ENCODE results near the gene NR3C2. TPM values are rescaled to one million over a fixed set of nuclear protein-coding genes. Genes with fewer than 3 reads are reported as not detected.

Gene NR3C2
- polyA plus RNA-seq, 1 of the 3 experiments (the other 2 are of a cell fraction), result 0.02 TPM

- no peak for TF ChIP-seq TEAD4 (IDR thresholded peaks at IDR 0.05; ENCODE audit: borderline replicate concordance, insufficient read depth)
- no peak for TF ChIP-seq EP300 (IDR thresholded peaks at IDR 0.05; ENCODE audit: borderline replicate concordance in 1 of 2, low read depth in 1 of 2, low read length in 1 of 2)
- TF ChIP-seq PBX3 (IDR thresholded peaks at IDR 0.05), result no peak
- no peak for TF ChIP-seq CHD2 (IDR thresholded peaks at IDR 0.05; ENCODE audit: low read length, partially characterized antibody)
- no peak for TF ChIP-seq TCF12 (IDR thresholded peaks at IDR 0.05)
- TF ChIP-seq, protein P1, sequence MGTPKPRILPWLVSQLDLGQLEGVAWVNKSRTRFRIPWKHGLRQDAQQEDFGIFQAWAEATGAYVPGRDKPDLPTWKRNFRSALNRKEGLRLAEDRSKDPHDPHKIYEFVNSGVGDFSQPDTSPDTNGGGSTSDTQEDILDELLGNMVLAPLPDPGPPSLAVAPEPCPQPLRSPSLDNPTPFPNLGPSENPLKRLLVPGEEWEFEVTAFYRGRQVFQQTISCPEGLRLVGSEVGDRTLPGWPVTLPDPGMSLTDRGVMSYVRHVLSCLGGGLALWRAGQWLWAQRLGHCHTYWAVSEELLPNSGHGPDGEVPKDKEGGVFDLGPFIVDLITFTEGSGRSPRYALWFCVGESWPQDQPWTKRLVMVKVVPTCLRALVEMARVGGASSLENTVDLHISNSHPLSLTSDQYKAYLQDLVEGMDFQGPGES (IDR thresholded peaks at IDR 0.05; ENCODE audit: low read depth, low read length), result no peak
- no peak for TF ChIP-seq POLR2AphosphoS5 (IDR thresholded peaks at IDR 0.05; ENCODE audit: low read depth, low read length)
Observed at GRCh38 chr4:148299337-148299736, 142.9 kb downstream of the NR3C2 start (continued).

DNA sequence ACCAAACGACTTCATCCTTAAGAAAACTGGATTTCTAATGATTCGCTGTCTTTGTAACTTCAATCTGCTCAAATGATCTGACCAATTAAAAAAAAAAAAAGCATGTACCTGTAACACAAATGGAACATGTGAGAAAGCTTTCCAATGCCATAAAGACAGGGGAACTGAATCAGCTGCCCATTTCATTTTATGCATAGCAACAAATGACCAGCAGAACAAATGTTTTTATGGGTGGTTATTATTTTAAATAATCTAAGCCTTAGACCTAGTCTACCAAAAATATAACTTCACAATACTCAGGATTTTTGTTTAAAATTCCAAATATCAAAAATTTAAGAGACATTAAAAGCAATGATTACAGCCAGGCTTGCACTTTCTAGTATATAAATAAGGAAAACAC, 145.7 kb downstream of the NR3C2 start:
- TF ChIP-seq, protein P2, sequence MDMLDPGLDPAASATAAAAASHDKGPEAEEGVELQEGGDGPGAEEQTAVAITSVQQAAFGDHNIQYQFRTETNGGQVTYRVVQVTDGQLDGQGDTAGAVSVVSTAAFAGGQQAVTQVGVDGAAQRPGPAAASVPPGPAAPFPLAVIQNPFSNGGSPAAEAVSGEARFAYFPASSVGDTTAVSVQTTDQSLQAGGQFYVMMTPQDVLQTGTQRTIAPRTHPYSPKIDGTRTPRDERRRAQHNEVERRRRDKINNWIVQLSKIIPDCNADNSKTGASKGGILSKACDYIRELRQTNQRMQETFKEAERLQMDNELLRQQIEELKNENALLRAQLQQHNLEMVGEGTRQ (IDR thresholded peaks at IDR 0.05; ENCODE audit: borderline replicate concordance, low read depth, low read length), result no peak
- peak; percentile 74; the same call in 1 of the 2 replicates for TF ChIP-seq RFX5 (IDR thresholded peaks at IDR 0.05; ENCODE audit: low read length)
- Histone ChIP-seq H2AFZ (ENCODE audit: low read depth) (no peak overlapping the region), H3K4me3 (ENCODE audit: low read depth in 2 of 2, low read length in 1 of 2) (no peak overlapping the region), H3K9me2 (no peaks in the 10 kb centered on the region; the same call in 1 of the 2 replicates), H3K4me2 (no peak overlapping the region), H3K4me1 (ENCODE audit: control insufficient read depth in 1 of 2, insufficient read depth in 2 of 2, low read depth in 1 of 2, low read length in 1 of 2) (no peaks in the 10 kb centered on the region), H3K27ac (ENCODE audit: low read depth in 2 of 2, low read length in 1 of 2) (no peak overlapping the region), H3K9me3 (no peaks in the 10 kb centered on the region), H3K27me3 (ENCODE audit: insufficient read depth) (no peaks in the 10 kb centered on the region), H3K36me3 (replicated peaks in 1 of 2; ENCODE audit: control insufficient read depth in 1 of 2, insufficient read depth in 2 of 2, low read length in 1 of 2) (no peaks in the 10 kb centered on the region), H3K9ac (no peak overlapping the region), H3F3A (replicated peaks; ENCODE audit: insufficient read depth) (no peaks in the 10 kb centered on the region), H4K20me1 (ENCODE audit: insufficient read depth) (no peaks in the 10 kb centered on the region), H3K79me2 (ENCODE audit: insufficient read depth) (no peaks in the 10 kb centered on the region)
- CTCF ChIA-PET, result interaction anchor here (0.6 to 0.8 kb wide), 2 partner anchors 70 to 368 kb away, joined by 3 read pairs; no protein-coding TSS in a partner anchor
- WGBS (ENCODE audit: low lambda C conversion rate), result 33% methylated on average over 2 of the region's 2 CpGs
- DNase-seq, result no peak
- POLR2A ChIA-PET, result no interaction called here

GRCh38 chr4:148295642-148296041, 146.6 kb downstream of the NR3C2 start:
- 6% methylated on average over 1 of the region's 1 CpG for WGBS (ENCODE audit: low lambda C conversion rate)
- no peak overlapping the region for H3K4me2 ChIP-seq
- H4K20me1 ChIP-seq (ENCODE audit: insufficient read depth), result no peaks in the 10 kb centered on the region
- H2AFZ ChIP-seq (ENCODE audit: low read depth), result no peak overlapping the region
- H3K36me3 ChIP-seq (replicated peaks in 1 of 2; ENCODE audit: control insufficient read depth in 1 of 2, insufficient read depth in 2 of 2, low read length in 1 of 2), result no peaks in the 10 kb centered on the region
- no peak overlapping the region for H3K9ac ChIP-seq
- H3K9me2 ChIP-seq, result no peaks in the 10 kb centered on the region; the same call in 1 of the 2 replicates
- H3F3A ChIP-seq (replicated peaks; ENCODE audit: insufficient read depth), result no peaks in the 10 kb centered on the region
- no peaks in the 10 kb centered on the region for H3K9me3 ChIP-seq
- H3K27me3 ChIP-seq (ENCODE audit: insufficient read depth), result no peaks in the 10 kb centered on the region
- no peak overlapping the region for H3K4me3 ChIP-seq (ENCODE audit: low read depth in 2 of 2, low read length in 1 of 2)
- no peak for DNase-seq
- H3K4me1 ChIP-seq (ENCODE audit: control insufficient read depth in 1 of 2, insufficient read depth in 2 of 2, low read depth in 1 of 2, low read length in 1 of 2), result no peaks in the 10 kb centered on the region; a peak in 1 of 4 replicates
- H3K79me2 ChIP-seq (ENCODE audit: insufficient read depth), result no peaks in the 10 kb centered on the region
- no peak overlapping the region for H3K27ac ChIP-seq (ENCODE audit: low read depth in 2 of 2, low read length in 1 of 2)
- TF ChIP-seq, protein P3, sequence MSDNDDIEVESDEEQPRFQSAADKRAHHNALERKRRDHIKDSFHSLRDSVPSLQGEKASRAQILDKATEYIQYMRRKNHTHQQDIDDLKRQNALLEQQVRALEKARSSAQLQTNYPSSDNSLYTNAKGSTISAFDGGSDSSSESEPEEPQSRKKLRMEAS (IDR thresholded peaks at IDR 0.05; ENCODE audit: low read depth), result no peak
- TF ChIP-seq MXI1 (IDR thresholded peaks at IDR 0.05; ENCODE audit: low read depth, low read length) (no peak), MEF2A (IDR thresholded peaks at IDR 0.05; ENCODE audit: borderline replicate concordance, low read depth) (no peak), POLR2AphosphoS5 (IDR thresholded peaks at IDR 0.05; ENCODE audit: low read depth, low read length) (no peak), SMC3 (IDR thresholded peaks at IDR 0.05; ENCODE audit: low read depth, low read length) (no peak)
- TF ChIP-seq, protein P4, sequence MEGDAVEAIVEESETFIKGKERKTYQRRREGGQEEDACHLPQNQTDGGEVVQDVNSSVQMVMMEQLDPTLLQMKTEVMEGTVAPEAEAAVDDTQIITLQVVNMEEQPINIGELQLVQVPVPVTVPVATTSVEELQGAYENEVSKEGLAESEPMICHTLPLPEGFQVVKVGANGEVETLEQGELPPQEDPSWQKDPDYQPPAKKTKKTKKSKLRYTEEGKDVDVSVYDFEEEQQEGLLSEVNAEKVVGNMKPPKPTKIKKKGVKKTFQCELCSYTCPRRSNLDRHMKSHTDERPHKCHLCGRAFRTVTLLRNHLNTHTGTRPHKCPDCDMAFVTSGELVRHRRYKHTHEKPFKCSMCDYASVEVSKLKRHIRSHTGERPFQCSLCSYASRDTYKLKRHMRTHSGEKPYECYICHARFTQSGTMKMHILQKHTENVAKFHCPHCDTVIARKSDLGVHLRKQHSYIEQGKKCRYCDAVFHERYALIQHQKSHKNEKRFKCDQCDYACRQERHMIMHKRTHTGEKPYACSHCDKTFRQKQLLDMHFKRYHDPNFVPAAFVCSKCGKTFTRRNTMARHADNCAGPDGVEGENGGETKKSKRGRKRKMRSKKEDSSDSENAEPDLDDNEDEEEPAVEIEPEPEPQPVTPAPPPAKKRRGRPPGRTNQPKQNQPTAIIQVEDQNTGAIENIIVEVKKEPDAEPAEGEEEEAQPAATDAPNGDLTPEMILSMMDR (IDR thresholded peaks at IDR 0.05), result no peak
- TF ChIP-seq, protein P5, sequence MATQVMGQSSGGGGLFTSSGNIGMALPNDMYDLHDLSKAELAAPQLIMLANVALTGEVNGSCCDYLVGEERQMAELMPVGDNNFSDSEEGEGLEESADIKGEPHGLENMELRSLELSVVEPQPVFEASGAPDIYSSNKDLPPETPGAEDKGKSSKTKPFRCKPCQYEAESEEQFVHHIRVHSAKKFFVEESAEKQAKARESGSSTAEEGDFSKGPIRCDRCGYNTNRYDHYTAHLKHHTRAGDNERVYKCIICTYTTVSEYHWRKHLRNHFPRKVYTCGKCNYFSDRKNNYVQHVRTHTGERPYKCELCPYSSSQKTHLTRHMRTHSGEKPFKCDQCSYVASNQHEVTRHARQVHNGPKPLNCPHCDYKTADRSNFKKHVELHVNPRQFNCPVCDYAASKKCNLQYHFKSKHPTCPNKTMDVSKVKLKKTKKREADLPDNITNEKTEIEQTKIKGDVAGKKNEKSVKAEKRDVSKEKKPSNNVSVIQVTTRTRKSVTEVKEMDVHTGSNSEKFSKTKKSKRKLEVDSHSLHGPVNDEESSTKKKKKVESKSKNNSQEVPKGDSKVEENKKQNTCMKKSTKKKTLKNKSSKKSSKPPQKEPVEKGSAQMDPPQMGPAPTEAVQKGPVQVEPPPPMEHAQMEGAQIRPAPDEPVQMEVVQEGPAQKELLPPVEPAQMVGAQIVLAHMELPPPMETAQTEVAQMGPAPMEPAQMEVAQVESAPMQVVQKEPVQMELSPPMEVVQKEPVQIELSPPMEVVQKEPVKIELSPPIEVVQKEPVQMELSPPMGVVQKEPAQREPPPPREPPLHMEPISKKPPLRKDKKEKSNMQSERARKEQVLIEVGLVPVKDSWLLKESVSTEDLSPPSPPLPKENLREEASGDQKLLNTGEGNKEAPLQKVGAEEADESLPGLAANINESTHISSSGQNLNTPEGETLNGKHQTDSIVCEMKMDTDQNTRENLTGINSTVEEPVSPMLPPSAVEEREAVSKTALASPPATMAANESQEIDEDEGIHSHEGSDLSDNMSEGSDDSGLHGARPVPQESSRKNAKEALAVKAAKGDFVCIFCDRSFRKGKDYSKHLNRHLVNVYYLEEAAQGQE (IDR thresholded peaks at IDR 0.05; ENCODE audit: low read depth, low read length), result no peak
- CTCF ChIA-PET, result interaction anchor here (0.8 kb wide), 1 partner anchor 367 kb away, joined by 3 read pairs; no protein-coding TSS in a partner anchor
- POLR2A ChIA-PET, result no interaction called here

Data from SK-N-SH (cell line).